Thoracic aorta (tissue), 2 donors: ENCODE data around the gene FOXA3. TPM values are rescaled to one million over a fixed set of nuclear protein-coding genes. Genes with fewer than 3 reads are reported as not detected.

Experiments
- ATAC-seq: fragments of 150-250 bp; one replicate; pipeline ENCODE4 v1.8.0; 2017; ENCODE audit warnings: low read depth; ENCODE audit not compliant: insufficient number of reproducible peaks, low FRiP score
- DNase-seq: peaks from one replicate; pipeline ENCODE4 v3.0.0-alpha.2; 2020; ENCODE audit warnings: low spot score
- H3K27ac ChIP-seq, 2 donors: fragments of 200-600 bp; sonication (generic); 1 replicate in 1 of 2; 2 replicates in 1 of 2; pipeline ENCODE4 v1.5.1; 2016; ENCODE audit warnings: mild to moderate bottlenecking in 2 of 2, moderate library complexity in 2 of 2
- H3K27me3 ChIP-seq: fragments of 200-600 bp; sonication (generic); replicated peaks from 2 replicates; pipeline ENCODE4 v1.6.0; 2016; ENCODE audit warnings: mild to moderate bottlenecking; ENCODE audit not compliant: insufficient read depth
- H3K36me3 ChIP-seq: fragments of 200-600 bp; sonication (generic); one replicate; pipeline ENCODE4 v1.5.1; 2016
- H3K4me1 ChIP-seq, 2 donors: fragments of 200-600 bp; sonication (generic); 1 replicate in 1 of 2; 2 replicates in 1 of 2; pipeline versions ENCODE4 v1.5.1 to v1.6.0; 2016; ENCODE audit warnings: low read depth in 2 of 2, mild to moderate bottlenecking in 1 of 2; ENCODE audit not compliant: control insufficient read depth in 1 of 2
- H3K4me3 ChIP-seq: fragments of 200-600 bp; sonication (generic); 2 replicates; pipeline ENCODE4 v1.5.1; 2016; ENCODE audit warnings: mild to moderate bottlenecking
- H3K9me3 ChIP-seq: fragments of 200-600 bp; sonication (generic); 2 replicates; pipeline ENCODE4 v1.5.1; 2016
- CTCF ChIP-seq: fragments of 200-600 bp; sonication (generic); IDR thresholded peaks from one replicate; pipeline ENCODE4 v1.5.1; 2019; ENCODE audit warnings: antibody characterized with exemption
- total RNA-seq, 2 donors: library from RNA; depleted of rRNA; stranded (reverse); fragments of >200 nt; gene quantifications; one replicate each; pipeline versions ENCODE4 v1.1.0 to v1.2.3, GENCODE V29; 2016

FOXA3 gene
- total RNA-seq, 2 donors from 2014 or later: not detected

- no peak for TF ChIP-seq CTCF
- Histone ChIP-seq H3K9me3 (no peaks in the 10 kb centered on the region), H3K36me3 (peaks cover 44% of the 10 kb centered on the region), H3K27me3 (no peaks in the 10 kb centered on the region), H3K27ac (no peak overlapping the region), H3K4me1 (no peaks in the 10 kb centered on the region), H3K4me3 (no peak overlapping the region)
- DNase-seq (no peak), ATAC-seq (no peak)
Observed at GRCh38 chr19:45821570-45821969, 42.6 kb upstream of the FOXA3 start.

- no peaks in the 10 kb centered on the region for H3K27me3 ChIP-seq
- no peak for TF ChIP-seq CTCF
- no peaks in the 10 kb centered on the region for H3K9me3 ChIP-seq
- ATAC-seq (no peak), DNase-seq (no peak)
- H3K4me1 ChIP-seq: no peaks in the 10 kb centered on the region
- no peak overlapping the region for H3K4me3 ChIP-seq
- H3K27ac ChIP-seq: no peak overlapping the region
- peaks cover 55% of the 10 kb centered on the region for H3K36me3 ChIP-seq
Observed at GRCh38 chr19:45822716-45823115, 41.4 kb upstream of the FOXA3 start.

GRCh38 chr19:45823182-45823581, 40.9 kb upstream of the FOXA3 start:
- no peak for DNase-seq
- H3K27me3 ChIP-seq: no peaks in the 10 kb centered on the region
- H3K36me3 ChIP-seq: peaks cover 60% of the 10 kb centered on the region
- ATAC-seq: no peak
- no peaks in the 10 kb centered on the region for H3K4me1 ChIP-seq
- no peaks in the 10 kb centered on the region for H3K9me3 ChIP-seq
- no peak overlapping the region for H3K4me3 ChIP-seq
- H3K27ac ChIP-seq: no peak overlapping the region
- TF ChIP-seq CTCF: no peak

GRCh38 chr19:45824041-45824471, 40.1 kb upstream of the FOXA3 start:
- no peak for DNase-seq
- H3K9me3 ChIP-seq: no peaks in the 10 kb centered on the region
- ATAC-seq: no peak
- TF ChIP-seq CTCF: no peak
- H3K27me3 ChIP-seq: no peaks in the 10 kb centered on the region
- no peak overlapping the region for H3K4me3 ChIP-seq
- no peaks in the 10 kb centered on the region for H3K4me1 ChIP-seq
- no peak overlapping the region for H3K27ac ChIP-seq
- peaks cover 69% of the 10 kb centered on the region for H3K36me3 ChIP-seq

GRCh38 chr19:45824531-45825262, 39.4 kb upstream of the FOXA3 start:
- ATAC-seq: no peak

More at GRCh38 chr19:45824531-45825262, 39.4 kb upstream of the FOXA3 start:
- no peaks in the 10 kb centered on the region for H3K9me3 ChIP-seq
- TF ChIP-seq CTCF: no peak
- no peaks in the 10 kb centered on the region for H3K27me3 ChIP-seq
- H3K36me3 ChIP-seq: peaks cover 75% of the 10 kb centered on the region
- DNase-seq: no peak
- no peak overlapping the region for H3K27ac ChIP-seq
- no peaks in the 10 kb centered on the region for H3K4me1 ChIP-seq
- H3K4me3 ChIP-seq: no peak overlapping the region
